GM12865 (cell line): ENCODE data around the gene CUZD1.

Source experiments
- DNase-seq: peaks from one replicate; pipeline ENCODE4 v3.0.0; 2010; ENCODE audit warnings: low read depth
- H3K4me3 ChIP-seq: 2 replicates; pipeline ENCODE4 v1.5.1; 2011; ENCODE audit warnings: mild to moderate bottlenecking, low read depth, low read length, control low read depth
- TF ChIP-seq, protein P1 (sequence below): IDR thresholded peaks from 2 replicates; pipeline ENCODE4 v1.5.1; 2011; ENCODE audit warnings: low read length, control low read depth, low read depth, inconsistent platforms; ENCODE audit not compliant: insufficient read depth; ENCODE audit errors: missing control alignments

Gene CUZD1

DNA sequence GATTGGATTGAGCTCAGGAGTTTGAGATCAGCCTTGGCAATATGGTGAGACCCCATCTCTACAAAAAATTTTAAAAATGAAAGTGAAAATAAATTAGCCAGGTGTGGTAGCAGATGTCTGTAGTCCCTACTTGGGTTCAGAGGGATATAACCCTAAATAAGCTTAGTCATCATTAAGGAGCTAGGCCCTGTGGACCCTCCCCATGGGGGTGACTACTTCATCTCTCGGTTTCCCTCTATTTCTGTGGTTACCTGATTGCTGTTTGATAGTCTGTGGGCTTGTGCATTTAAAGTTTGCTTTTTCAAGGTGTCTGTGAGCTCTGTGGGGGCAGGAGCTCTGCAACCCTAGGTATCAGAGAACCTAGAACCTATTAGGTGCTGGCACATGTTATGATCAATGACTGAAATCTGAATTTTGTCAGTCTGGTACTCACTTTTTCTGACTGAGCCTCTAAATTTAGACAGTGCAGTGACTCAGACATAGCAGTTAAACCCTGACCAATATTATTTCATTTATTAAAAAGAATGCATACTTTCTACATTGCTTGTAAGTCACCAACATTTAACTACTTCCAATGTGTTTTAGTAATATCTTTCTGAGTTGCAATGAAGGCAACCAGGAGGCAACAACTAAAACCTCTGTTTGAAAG is 8.1 kb upstream of the CUZD1 start:
- H3K4me3 ChIP-seq, result no peak overlapping the region
- DNase-seq, result no peak

DNA sequence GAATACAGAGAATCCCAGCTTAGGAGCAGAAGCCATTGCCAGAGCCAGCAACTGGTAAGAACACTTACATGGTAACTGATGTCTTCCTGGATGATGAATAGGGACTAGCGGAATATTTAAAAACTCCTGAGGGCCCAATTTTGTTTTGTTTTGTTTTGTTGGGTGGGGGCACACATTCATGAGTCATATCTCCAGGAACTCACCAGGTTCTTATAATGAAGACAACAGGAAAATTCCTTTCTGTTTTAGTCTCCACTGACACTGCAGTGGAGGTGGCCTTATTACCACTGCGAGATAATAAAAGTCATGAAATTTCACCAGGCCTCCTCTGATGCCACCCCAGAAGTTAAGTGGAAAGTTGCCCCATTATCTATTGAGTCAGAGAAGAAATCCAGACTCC is 6.6 kb upstream of the CUZD1 start:
- H3K4me3 ChIP-seq, result no peak overlapping the region
- TF ChIP-seq, protein P1, sequence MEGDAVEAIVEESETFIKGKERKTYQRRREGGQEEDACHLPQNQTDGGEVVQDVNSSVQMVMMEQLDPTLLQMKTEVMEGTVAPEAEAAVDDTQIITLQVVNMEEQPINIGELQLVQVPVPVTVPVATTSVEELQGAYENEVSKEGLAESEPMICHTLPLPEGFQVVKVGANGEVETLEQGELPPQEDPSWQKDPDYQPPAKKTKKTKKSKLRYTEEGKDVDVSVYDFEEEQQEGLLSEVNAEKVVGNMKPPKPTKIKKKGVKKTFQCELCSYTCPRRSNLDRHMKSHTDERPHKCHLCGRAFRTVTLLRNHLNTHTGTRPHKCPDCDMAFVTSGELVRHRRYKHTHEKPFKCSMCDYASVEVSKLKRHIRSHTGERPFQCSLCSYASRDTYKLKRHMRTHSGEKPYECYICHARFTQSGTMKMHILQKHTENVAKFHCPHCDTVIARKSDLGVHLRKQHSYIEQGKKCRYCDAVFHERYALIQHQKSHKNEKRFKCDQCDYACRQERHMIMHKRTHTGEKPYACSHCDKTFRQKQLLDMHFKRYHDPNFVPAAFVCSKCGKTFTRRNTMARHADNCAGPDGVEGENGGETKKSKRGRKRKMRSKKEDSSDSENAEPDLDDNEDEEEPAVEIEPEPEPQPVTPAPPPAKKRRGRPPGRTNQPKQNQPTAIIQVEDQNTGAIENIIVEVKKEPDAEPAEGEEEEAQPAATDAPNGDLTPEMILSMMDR, result no peak
- DNase-seq, result no peak

More for the DNA sequence above, 8.1 kb upstream of the CUZD1 start:
- TF ChIP-seq, protein P1, result no peak

DNA sequence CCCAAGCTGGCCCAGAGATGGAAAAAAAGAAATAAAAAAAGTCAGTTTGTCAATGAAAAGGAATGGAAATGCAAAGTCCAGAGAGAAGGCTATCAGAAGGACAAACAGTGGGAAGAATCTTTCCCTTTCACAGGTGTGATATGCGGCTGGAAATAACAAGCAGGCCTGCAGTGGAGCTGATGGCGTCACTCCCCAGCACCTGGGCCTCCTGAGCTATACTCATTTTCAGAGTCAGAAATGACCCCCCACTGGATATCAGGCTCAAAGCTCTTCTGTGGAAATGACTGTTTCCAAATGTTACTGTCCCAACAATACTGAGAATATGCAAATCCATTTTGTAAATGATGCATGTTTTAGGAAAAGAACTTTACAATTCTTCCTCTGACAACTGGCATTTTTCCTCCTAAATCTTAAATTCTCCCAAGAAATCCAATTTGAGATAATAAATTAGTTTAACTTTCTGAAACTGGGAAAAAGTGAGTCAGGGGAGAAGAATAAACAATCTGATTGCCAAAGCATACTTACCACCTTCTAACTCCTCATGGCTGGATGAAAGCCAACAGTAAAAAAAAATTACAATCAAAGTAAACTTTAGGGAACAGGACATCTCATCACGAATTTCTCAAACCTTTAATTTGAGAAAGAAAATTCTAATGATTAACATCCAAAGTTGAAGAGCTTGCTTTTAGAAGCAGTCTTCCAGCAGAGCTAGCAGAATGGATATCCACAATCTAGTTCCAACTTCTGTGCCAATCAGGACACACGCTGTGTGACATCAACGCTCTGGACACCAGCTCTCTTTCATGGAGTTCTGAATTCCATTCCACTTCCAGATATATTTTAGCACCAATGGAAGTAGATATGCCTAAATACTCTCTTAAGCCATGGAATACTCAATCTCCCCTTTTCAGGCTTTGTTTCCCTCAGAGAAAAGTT is 5.3 kb upstream of the CUZD1 start:
- DNase-seq, result no peak
- no peak overlapping the region for H3K4me3 ChIP-seq
- TF ChIP-seq, protein P1, result no peak

DNA sequence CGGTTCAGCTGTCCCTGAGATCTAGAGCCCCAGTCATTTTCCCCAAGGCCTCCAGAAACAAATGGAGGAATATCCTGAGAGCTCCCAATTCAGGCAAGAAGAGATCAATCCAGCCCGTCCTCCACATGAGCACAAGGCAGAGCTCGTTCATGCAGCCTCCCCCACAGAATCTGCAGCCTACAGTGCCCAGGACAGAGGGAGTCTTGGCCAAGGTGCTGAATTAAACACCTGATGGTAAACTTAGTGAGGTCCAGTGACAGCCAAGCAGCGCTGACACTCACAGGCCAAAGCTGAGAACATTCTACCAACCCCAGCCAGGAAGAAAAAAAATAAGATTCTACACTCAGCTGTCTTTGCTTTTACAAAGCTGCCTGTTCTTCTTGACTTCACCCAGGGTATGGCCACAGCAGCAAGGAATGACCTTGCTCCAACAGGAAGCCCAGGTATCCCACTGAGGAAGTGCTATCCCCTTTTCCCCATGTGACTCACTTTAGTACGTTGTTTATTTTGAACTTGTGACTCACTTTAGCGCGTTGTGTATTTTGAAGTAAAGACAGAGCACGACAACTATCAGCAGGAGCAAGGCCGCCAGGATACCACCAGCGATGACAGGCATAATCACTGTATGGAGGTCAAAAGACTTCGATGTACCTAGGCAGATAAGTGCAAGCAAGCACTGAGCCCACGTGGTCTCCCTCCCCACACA is 4.4 kb upstream of the CUZD1 start:
- H3K4me3 ChIP-seq, result no peak overlapping the region
- TF ChIP-seq, protein P1, result no peak
- no peak for DNase-seq

DNA sequence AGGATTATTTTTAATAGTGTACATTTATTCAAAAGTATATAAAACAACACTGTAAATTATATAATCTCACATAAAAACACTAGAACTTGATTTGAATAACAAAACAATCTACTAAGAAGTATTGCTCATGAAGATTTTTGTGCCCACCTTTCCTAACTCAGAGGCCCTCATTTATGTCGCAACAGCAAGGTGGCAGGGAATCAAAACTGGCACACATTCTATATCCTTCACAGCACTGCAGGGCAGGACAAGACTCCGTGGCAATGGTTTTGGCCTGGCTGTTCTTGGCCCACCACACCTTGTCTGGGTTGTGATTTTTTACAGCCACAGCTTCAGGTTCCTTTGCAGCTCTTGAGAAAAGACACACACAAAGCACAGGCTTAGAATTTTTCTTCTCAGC is 3.4 kb upstream of the CUZD1 start:
- no peak overlapping the region for H3K4me3 ChIP-seq
- TF ChIP-seq, protein P1, result no peak
- DNase-seq, result no peak

DNA sequence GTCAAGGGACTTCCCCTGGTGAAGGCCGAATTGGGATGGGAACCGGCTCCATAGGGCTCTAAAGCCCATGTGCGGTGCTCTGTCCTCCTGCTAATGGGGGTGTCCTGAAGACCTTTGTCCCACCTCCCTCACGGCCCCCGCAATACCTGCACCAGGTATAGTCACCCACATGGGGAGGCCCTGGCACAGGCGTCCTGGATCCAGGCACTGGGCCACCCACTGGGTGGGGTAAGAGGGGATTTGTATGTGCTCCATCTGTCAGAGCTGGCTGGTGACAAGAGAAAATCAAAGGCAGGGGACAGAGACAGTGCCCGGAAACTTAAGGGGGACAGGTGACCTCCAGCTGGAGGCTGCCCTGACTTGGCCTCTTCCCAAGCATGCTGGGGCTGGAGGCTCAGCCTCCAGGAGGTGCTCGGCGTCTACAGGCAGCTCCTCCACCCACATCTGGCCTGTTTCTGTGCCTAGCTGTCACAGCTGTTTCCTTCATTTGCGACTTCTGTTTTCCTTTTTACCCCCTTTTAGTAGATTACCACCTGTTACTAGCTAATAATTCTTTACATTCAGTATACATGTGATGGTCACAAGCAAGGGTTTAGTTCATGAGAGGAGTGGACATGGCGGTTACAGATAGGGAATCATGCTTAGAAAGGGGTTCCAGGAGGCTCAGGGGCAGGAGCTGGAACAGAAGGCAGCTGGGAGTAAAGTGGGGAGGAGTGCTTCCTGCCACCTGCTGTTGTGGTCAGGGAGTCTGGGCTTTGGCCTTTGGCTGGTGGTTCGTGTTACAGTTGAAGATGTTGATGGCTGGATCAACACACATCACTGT is 2.3 kb upstream of the CUZD1 start:
- no peak for DNase-seq
- TF ChIP-seq, protein P1, result no peak
- H3K4me3 ChIP-seq, result no peak overlapping the region
